CD4-positive, alpha-beta T cell treated with Interferon alpha-2 for 1 hour (primary cell): ENCODE results near the gene TBC1D3H.
"Not testable (repeated sequence)": the region's sequence is repeated elsewhere in the genome, so short reads cannot be mapped to it uniquely, and the experiment has no call there.

ENCODE experiments used
- DNase-seq, 2 donors: peaks; one replicate each; pipeline ENCODE4 v3.0.0-alpha.2; 2020 to 2022

Gene TBC1D3H

GRCh38 chr17:36388385-36389245 lies at the start of gene TBC1D3H:
Gene TBC1D3H (minus strand): TSS chr17:36388435. CDS start chr17:36386895, 1,540 bp downstream.
- DNase-seq = peak in 1 of 2 donors; percentile 1

- DNase-seq = not testable (repeated sequence)
Measured at GRCh38 chr17:36428891-36429290, 40.7 kb upstream of the TBC1D3H start.

- not testable (repeated sequence) for DNase-seq
Measured at GRCh38 chr17:36415180-36415941, 27.1 kb upstream of the TBC1D3H start.

- DNase-seq = not testable (repeated sequence)
Measured at GRCh38 chr17:36390943-36391645, 2.9 kb upstream of the TBC1D3H start.

- not testable (repeated sequence) for DNase-seq
Measured at GRCh38 chr17:36375938-36376337, 12.3 kb downstream of the TBC1D3H start.

- not testable (repeated sequence) for DNase-seq
Measured at GRCh38 chr17:36362496-36362895, 25.7 kb downstream of the TBC1D3H start.
